ENCODE measurements around the gene SH3BGR.
"Not testable (repeated sequence)": the region's sequence is repeated elsewhere in the genome, so short reads cannot be mapped to it uniquely, and the experiment has no call there.

SH3BGR gene

GRCh38 chr21:39451332-39452206 lies at the start of gene SH3BGR:
SH3BGR (plus strand) TSS chr21:39451970; CDS start chr21:39452097, 127 bp downstream.
- no peak for DNase-seq (ENCODE audit: low spot score)

DNA sequence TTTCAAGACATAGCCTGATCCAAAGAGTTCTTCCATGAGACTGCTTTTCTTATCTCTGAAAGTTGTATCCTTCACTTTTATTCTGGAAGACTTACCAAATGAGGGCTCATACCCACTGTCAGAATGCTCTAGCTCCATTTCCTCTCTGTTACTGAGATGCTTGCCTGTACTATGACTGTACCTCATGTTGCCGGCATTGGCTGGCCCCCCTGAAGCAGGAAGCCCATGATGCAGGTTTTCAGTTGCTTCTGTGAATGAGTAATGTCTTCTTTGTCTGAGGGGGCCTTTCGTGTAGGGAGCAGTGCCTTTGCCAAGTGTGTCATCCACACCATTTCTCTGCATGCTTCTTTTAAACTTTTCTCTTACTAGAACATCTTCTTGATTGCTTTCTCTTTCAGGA lies 45.7 kb upstream of the SH3BGR start:
- no peak for DNase-seq (ENCODE audit: low spot score)

GRCh38 chr21:39419204-39419603 lies 32.6 kb upstream of the SH3BGR start:
- not testable (repeated sequence) for DNase-seq (ENCODE audit: low spot score)

- no peak for DNase-seq (ENCODE audit: low spot score)
Observed at GRCh38 chr21:39422527-39423241, 29.1 kb upstream of the SH3BGR start.

GRCh38 chr21:39429445-39429844 lies 22.3 kb upstream of the SH3BGR start:
- DNase-seq (ENCODE audit: low spot score): no peak

GRCh38 chr21:39430016-39430415 lies 21.8 kb upstream of the SH3BGR start:
- DNase-seq (ENCODE audit: low spot score): no peak

DNA sequence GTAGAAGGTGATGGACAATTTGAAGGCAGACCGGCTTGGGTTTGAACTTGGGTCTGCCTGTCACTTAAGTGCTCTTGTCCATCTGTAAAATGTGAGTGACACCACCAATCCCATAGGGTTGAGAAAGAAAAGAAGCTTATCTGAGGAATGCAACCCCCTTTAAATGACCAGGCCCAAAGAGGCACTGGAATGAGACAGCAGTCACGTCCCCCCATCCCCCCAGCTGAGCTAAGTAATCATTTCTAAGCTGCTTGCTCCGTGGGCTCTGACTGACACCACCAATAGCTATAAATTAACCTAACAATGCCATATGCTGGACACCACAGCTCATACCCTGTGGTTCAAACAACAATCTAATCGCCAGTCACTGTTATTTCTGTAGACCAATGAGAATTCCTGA lies 21.3 kb upstream of the SH3BGR start:
- DNase-seq (ENCODE audit: low spot score): no peak

DNA sequence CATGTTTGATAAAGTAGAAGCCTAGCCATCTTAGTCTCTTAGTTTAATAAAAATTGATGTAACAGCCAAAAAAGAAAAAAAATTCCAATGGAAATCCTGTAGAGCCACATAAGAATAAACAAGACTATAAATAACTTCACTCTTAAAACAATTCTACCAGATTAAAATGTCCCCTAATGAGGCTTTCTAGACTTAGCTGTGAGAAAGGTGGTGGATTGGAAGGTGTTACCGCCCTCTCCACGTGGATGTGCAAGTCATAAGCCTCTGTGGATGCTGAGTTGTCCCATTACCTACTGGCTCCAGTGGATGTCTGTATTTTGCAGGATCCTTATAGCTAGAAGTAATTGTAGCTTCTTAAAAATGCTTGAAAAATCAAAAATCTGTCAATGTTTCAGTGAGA lies 20.8 kb upstream of the SH3BGR start:
- DNase-seq (ENCODE audit: low spot score): no peak

- no peak for DNase-seq (ENCODE audit: low spot score)
Observed at GRCh38 chr21:39434950-39435349, 16.8 kb upstream of the SH3BGR start.

DNA sequence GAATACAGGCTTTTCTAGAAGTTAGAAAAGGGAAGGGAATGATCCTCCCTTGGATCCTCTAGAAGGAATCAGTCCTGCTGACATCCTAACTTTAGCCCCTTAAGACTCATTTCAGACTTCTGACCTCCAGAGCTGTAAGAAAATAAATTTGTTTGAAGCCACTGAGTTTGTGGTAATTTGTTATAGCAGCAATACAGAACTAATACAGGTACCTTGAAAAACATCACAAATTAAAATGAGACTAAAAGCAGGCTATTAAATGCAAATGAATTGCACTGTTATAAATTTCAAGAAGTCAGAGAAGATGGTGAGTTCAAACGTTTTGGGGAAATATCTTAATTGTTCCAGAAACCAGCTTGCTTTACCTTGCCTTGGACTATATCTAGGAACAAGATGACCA lies 12.5 kb upstream of the SH3BGR start:
- no peak for DNase-seq (ENCODE audit: low spot score)

GRCh38 chr21:39441502-39442475 lies 10.0 kb upstream of the SH3BGR start:
- DNase-seq (ENCODE audit: low spot score): peak; percentile 50

GRCh38 chr21:39444421-39445180 lies 7.2 kb upstream of the SH3BGR start:
- no peak for DNase-seq (ENCODE audit: low spot score)

- DNase-seq (ENCODE audit: low spot score): peak; percentile 98
Observed at GRCh38 chr21:39445321-39446269, 6.2 kb upstream of the SH3BGR start, which contains the start of gene LCA5L. LCA5L (minus strand) TSS chr21:39445778; CDS start chr21:39428493, 17,285 bp downstream.

- no peak for DNase-seq (ENCODE audit: low spot score)
Observed at GRCh38 chr21:39447264-39447663, 4.5 kb upstream of the SH3BGR start.

- no peak for DNase-seq (ENCODE audit: low spot score)
Observed at GRCh38 chr21:39452207-39452969, 618 bp downstream of the SH3BGR start.

DNA sequence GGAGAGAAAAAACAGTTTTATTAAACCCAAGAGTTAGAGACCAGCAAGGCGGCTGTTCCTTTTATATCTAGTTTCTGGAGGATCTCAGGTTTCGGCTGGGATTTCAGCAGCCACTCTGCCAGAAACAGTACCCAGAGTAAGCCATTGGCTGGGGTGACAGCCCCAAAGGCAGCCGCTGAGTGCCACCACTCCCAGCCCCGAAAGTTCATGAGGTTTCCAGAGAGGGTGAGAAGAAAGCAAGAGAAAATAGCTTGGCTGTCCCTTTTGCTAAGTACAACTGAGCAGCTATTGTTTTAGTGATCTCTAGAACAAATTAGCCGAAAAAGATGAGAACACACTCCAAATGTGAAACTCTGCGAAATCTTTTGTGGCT lies 1.2 kb downstream of the SH3BGR start:
- DNase-seq (ENCODE audit: low spot score): no peak

- DNase-seq (ENCODE audit: low spot score): no peak
Observed at GRCh38 chr21:39453571-39454179, 1.9 kb downstream of the SH3BGR start.

GRCh38 chr21:39454949-39455668 lies 3.3 kb downstream of the SH3BGR start:
- DNase-seq (ENCODE audit: low spot score): no peak

Data from germinal center (tissue), 1 donor.